ENCODE measurements around the gene CLTCL1. TPM values are rescaled to one million over a fixed set of nuclear protein-coding genes. Genes with fewer than 3 reads are reported as not detected.

CLTCL1 gene
- total RNA-seq, 2 donors from 2014 or later: 12.1 to 26.2 TPM

DNA sequence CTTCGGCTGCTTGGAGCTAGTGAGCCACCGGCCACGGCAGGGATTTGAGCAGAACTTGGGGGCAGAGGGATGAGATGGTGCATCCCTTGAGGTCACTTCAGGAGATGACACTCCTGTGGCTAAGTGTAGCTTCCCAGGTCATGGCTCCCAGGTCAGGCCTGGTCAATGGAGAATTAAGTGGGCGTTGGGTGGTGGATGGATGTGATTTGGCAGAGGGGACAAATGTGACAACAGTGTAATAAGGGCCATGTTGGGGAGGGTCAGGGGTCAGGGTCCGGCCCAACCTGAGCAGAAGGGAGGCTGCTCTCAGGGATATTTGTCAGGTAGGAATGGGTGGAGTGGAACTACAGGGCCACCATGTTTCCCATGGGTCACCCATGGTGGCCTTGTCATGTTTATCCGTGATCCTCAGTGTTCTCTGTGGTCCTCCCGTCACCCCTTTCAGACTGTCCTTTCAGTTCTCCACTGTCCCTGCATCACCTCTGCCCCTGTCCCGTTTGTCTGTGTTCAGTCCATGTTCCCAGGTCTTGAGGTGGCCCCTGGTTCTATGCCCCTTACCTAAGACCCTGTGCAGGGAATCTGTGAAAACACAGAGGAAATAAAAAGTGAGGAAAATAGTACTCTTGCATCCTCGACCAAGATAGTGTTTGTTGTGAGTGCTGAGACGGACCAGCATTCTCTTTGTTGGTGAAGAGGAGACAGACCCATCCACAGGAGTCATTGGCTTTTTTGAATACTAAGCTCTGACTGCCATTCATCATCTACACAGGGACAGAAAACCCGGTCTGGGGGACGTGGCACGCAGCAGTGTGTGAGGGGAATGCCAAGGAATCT lies 119.1 kb downstream of the CLTCL1 start:
- peaks cover 17% of the 10 kb centered on the region for H3K4me1 ChIP-seq (replicated peaks)
- intact Hi-C loops (cut with DNase I): no loop called here
- no peaks in the 10 kb centered on the region for H3K36me3 ChIP-seq
- H3K27ac ChIP-seq: peak overlapping the region; percentile 70 to 78
- H3K27me3 ChIP-seq (replicated peaks; ENCODE audit: insufficient read depth): peaks cover 2% of the 10 kb centered on the region
- DNase-seq (ENCODE audit: low spot score): no peak
- WGBS: 39% methylated on average over 13 of the region's 13 CpGs
- H3K4me3 ChIP-seq: peak overlapping the region; percentile 66 to 94
- TF ChIP-seq POLR2AphosphoS5 (IDR thresholded peaks at IDR 0.05) (no peak), POLR2A (IDR thresholded peaks at IDR 0.05) (no peak)
- TF ChIP-seq, protein P1, sequence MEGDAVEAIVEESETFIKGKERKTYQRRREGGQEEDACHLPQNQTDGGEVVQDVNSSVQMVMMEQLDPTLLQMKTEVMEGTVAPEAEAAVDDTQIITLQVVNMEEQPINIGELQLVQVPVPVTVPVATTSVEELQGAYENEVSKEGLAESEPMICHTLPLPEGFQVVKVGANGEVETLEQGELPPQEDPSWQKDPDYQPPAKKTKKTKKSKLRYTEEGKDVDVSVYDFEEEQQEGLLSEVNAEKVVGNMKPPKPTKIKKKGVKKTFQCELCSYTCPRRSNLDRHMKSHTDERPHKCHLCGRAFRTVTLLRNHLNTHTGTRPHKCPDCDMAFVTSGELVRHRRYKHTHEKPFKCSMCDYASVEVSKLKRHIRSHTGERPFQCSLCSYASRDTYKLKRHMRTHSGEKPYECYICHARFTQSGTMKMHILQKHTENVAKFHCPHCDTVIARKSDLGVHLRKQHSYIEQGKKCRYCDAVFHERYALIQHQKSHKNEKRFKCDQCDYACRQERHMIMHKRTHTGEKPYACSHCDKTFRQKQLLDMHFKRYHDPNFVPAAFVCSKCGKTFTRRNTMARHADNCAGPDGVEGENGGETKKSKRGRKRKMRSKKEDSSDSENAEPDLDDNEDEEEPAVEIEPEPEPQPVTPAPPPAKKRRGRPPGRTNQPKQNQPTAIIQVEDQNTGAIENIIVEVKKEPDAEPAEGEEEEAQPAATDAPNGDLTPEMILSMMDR (IDR thresholded peaks at IDR 0.05): no peak
- no peaks in the 10 kb centered on the region for H3K9me3 ChIP-seq

GRCh38 chr22:19169947-19170318 lies 121.6 kb downstream of the CLTCL1 start:
- Histone ChIP-seq H3K4me1 (replicated peaks) (peaks cover 7% of the 10 kb centered on the region), H3K36me3 (no peaks in the 10 kb centered on the region), H3K4me3 (no peak overlapping the region), H3K9me3 (no peaks in the 10 kb centered on the region), H3K27ac (no peak overlapping the region), H3K27me3 (replicated peaks; ENCODE audit: insufficient read depth) (peaks cover 2% of the 10 kb centered on the region)
- intact Hi-C loops (cut with DNase I): no loop called here
- DNase-seq (ENCODE audit: low spot score): no peak
- 53% methylated on average over 7 of the region's 7 CpGs for WGBS
- TF ChIP-seq, protein P1 (IDR thresholded peaks at IDR 0.05): no peak
- no peak for TF ChIP-seq POLR2AphosphoS5 (IDR thresholded peaks at IDR 0.05)
- no peak for TF ChIP-seq POLR2A (IDR thresholded peaks at IDR 0.05)

GRCh38 chr22:19169002-19169946 lies 122.2 kb downstream of the CLTCL1 start:
- H3K4me1 ChIP-seq (replicated peaks): peaks cover 7% of the 10 kb centered on the region
- H3K4me3 ChIP-seq: no peak overlapping the region
- H3K27me3 ChIP-seq (replicated peaks; ENCODE audit: insufficient read depth): peaks cover 2% of the 10 kb centered on the region
- no peaks in the 10 kb centered on the region for H3K9me3 ChIP-seq
- WGBS: 4% methylated on average over 58 of the region's 58 CpGs
- no peaks in the 10 kb centered on the region for H3K36me3 ChIP-seq
- TF ChIP-seq, protein P1 (IDR thresholded peaks at IDR 0.05): no peak
- TF ChIP-seq POLR2A (IDR thresholded peaks at IDR 0.05) (no peak), POLR2AphosphoS5 (IDR thresholded peaks at IDR 0.05) (no peak)
- H3K27ac ChIP-seq: no peak overlapping the region
- intact Hi-C loops (cut with DNase I): no loop called here
- no peak for DNase-seq (ENCODE audit: low spot score)

DNA sequence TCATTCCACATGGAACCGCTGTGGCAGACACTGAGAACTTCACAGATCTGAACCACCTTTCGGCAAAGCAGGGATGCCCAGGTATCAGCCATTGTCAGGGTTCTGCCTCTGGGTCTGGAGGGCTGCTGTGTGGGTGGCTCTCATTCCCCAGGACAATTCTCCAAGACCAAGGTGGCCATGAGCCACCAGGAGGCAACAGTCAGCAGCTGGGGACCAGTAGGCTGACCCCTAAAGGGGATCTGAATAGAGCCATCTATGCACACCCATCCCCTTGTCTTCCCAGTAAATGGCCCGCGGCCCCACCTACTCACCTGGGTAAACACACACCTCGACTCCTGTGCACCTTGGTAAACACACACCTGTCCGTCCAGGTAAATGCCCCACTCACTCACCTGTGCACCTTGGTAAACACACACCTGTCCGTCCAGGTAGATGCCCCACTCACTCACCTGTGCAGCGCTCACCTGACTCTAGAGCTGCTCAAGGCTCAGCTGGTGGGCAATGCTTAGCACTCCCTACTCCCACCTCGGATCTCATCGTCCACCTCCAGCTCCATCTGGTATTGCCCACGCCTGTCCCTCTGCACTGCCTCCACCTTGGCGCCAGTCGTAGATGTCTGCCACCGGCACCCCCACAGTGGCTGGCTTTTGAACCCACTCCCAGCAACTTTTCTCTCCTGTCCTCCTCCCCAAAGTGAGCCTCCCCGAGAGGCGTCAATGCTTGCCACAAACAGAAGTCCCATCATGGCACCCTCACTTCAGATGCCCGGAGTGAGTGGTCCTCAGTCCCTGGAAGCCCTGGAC lies 123.2 kb downstream of the CLTCL1 start:
- Histone ChIP-seq H3K27ac (no peak overlapping the region), H3K9me3 (no peaks in the 10 kb centered on the region), H3K36me3 (no peaks in the 10 kb centered on the region), H3K27me3 (replicated peaks; ENCODE audit: insufficient read depth) (peaks cover 2% of the 10 kb centered on the region), H3K4me3 (no peak overlapping the region), H3K4me1 (replicated peaks) (peaks cover 7% of the 10 kb centered on the region)
- intact Hi-C loops (cut with DNase I): no loop called here
- no peak for TF ChIP-seq POLR2AphosphoS5 (IDR thresholded peaks at IDR 0.05)
- TF ChIP-seq POLR2A (IDR thresholded peaks at IDR 0.05): no peak
- TF ChIP-seq, protein P1 (IDR thresholded peaks at IDR 0.05): no peak
- WGBS: 48% methylated on average over 17 of the region's 17 CpGs
- DNase-seq (ENCODE audit: low spot score): no peak

All from prostate gland (tissue), 2 donors.